Testis (tissue), 2 donors: ENCODE data around the gene TNS1.

Source experiments
- POLR2A ChIP-seq: fragments of 450-650 bp; IDR thresholded peaks from one replicate; pipeline ENCODE4 v1.6.1; 2017; ENCODE audit warnings: antibody characterized with exemption, mild to moderate bottlenecking, moderate library complexity
- TF ChIP-seq, protein P1 (sequence below), 3 experiments: fragments of 450-650 bp in 2 of 3; fragments of 200-600 bp in 1 of 3; sonication (generic) in 1 of 3; IDR thresholded peaks; one replicate each; pipeline ENCODE4 v1.5.1; 2016 to 2019; ENCODE audit warnings: antibody characterized with exemption in 3 of 3, mild to moderate bottlenecking in 2 of 3, moderate library complexity in 1 of 3

DNA sequence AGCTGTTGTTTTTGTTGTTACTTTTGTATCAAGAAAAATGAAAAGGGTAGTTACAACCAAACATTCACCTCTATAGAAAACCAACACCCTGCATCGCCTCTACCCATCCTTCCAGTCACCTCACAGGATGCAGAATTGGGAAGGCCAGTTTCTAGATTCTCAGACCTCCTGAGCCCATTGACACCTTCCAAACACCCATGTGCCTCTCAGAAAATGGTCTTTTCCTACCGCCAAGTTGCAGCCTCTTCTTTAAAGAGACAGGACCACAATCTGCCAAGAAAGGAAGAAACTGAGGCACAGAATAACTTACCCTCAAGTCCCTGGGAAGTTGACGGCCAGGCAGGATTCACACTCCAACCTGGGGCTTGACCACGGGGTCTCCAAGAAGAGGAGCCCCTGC, 101.4 kb downstream of the TNS1 start:
- TF ChIP-seq, protein P1, sequence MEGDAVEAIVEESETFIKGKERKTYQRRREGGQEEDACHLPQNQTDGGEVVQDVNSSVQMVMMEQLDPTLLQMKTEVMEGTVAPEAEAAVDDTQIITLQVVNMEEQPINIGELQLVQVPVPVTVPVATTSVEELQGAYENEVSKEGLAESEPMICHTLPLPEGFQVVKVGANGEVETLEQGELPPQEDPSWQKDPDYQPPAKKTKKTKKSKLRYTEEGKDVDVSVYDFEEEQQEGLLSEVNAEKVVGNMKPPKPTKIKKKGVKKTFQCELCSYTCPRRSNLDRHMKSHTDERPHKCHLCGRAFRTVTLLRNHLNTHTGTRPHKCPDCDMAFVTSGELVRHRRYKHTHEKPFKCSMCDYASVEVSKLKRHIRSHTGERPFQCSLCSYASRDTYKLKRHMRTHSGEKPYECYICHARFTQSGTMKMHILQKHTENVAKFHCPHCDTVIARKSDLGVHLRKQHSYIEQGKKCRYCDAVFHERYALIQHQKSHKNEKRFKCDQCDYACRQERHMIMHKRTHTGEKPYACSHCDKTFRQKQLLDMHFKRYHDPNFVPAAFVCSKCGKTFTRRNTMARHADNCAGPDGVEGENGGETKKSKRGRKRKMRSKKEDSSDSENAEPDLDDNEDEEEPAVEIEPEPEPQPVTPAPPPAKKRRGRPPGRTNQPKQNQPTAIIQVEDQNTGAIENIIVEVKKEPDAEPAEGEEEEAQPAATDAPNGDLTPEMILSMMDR (IDR thresholded peaks at IDR 0.05), result no peak
- TF ChIP-seq POLR2A, result no peak
